GM12874 (cell line): ENCODE data around the gene IFI27.

Source experiments
- TF ChIP-seq, protein P1 (sequence below): IDR thresholded peaks from 2 replicates; pipeline ENCODE4 v1.5.1; 2011; ENCODE audit warnings: low read depth, mild to moderate bottlenecking, control low read depth, low read length, moderate library complexity; ENCODE audit not compliant: insufficient read depth

Gene IFI27

DNA sequence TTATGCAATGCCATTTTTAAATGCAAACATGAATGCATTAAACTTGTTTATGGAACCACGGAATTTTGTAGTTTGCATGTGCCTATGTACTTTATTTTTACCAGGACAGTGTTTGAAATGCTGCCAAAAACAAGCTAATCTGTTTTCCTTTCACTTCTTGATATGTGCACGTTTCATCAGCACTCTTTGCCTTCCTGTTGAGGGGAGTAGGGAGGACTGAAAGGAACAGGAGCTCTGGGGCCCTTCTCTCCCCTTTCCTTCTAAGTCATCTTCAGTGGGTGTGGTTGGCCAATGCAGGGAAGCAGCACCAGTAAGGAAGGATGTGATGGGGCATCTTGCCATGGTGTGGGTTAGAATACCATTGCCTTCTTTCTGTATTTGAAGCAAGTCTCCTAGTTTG, 51.4 kb downstream of the IFI27 start:
- TF ChIP-seq, protein P1, sequence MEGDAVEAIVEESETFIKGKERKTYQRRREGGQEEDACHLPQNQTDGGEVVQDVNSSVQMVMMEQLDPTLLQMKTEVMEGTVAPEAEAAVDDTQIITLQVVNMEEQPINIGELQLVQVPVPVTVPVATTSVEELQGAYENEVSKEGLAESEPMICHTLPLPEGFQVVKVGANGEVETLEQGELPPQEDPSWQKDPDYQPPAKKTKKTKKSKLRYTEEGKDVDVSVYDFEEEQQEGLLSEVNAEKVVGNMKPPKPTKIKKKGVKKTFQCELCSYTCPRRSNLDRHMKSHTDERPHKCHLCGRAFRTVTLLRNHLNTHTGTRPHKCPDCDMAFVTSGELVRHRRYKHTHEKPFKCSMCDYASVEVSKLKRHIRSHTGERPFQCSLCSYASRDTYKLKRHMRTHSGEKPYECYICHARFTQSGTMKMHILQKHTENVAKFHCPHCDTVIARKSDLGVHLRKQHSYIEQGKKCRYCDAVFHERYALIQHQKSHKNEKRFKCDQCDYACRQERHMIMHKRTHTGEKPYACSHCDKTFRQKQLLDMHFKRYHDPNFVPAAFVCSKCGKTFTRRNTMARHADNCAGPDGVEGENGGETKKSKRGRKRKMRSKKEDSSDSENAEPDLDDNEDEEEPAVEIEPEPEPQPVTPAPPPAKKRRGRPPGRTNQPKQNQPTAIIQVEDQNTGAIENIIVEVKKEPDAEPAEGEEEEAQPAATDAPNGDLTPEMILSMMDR, result no peak

DNA sequence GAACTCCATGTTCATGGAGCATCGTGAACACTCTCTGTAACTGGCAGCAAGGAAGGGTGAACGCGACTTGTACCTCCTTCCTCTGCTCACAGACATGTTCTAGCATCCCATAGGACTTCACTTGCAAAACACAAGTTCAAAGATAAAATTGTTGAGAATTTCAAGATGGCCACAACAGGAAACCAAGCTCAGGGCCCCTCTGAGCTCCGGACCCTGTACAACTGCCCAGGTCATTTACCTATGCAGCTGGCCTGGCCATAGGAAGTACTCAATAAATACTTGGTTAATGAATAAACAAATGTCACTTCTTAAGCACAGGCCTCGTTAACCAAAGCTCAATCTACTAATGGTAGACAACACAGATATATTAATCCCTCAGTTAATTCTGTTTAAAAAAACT, 51.9 kb downstream of the IFI27 start:
- TF ChIP-seq, protein P1, result no peak

DNA sequence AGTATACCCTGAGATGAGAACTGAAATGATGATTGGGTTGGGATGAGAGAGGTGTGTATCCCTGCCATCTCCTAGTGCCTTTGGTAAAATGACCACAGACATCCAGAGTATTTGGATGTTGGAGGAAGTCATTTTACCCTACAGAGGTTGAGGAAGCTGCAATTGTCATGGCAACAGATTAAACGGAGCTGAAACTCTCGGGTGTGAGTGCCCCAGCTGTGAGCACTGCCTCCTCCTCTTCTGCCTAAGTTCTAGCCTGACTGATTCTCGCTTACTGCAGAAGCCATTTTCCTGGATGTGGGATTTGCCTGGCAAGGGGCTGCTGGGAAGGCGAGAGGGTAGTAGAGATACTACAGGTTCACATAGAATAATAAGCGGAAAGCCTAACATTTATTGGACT, 53.3 kb downstream of the IFI27 start:
- TF ChIP-seq, protein P1, result no peak

DNA sequence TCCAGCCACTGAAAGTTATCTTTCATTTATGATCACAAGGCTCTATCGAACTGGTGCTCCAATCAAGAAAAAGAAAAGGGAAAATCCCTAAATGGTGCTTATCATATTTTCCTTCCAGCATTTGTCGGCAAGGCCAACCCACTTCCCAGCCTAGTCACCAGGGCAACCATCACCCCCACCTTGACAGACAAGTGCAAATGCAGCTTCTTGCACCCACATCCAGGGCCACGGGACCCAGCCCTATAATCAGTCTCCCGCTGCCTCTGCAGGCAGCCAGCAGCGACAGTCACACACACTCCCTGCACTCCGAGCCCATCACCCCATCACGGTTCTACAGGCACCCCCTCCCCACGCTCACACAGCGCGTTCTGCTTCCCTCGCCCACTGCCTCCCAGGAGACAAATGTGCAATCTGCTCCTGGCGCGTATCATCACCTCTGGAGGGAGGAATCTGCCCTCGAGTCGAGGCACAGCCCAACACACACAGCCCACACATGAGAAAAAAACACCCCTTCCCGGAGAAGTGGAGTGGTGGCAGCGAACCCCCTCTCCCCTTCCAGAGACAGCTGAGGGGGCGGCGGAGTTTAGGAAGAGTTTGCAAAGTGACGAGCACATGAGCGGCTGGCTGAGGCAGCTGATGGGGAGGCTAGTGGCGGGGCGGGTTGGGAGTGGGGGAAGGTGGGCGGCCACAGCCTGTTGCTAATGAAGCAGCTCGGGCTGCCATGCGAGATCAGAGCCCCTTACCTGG, 54.3 kb downstream of the IFI27 start:
- TF ChIP-seq, protein P1, result no peak

DNA sequence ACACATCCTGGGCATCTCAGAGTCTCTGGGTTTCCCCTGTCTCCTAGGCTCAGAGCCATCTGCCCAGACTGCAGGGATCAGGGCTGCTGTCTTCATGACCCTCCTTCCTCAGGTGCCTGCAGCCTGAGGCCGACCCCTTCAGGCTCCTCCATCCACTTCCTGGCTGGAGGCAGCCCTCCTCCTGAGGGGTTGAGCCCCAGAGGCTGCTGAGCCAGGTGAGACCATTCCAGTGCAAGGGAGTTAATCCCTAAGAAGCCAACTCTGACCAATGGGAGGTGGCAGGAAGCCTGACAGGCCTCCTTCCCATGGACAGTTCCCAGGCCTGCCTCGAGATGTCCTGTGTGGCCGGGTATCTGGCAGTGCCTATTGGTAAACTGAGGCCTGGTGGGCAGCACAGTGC, 55.2 kb downstream of the IFI27 start:
- TF ChIP-seq, protein P1, result no peak
